Measurements from ENCODE around the gene CDAN1.
"Not testable (repeated sequence)": the region's sequence is repeated elsewhere in the genome, so short reads cannot be mapped to it uniquely, and the experiment has no call there.

CDAN1 gene

DNA sequence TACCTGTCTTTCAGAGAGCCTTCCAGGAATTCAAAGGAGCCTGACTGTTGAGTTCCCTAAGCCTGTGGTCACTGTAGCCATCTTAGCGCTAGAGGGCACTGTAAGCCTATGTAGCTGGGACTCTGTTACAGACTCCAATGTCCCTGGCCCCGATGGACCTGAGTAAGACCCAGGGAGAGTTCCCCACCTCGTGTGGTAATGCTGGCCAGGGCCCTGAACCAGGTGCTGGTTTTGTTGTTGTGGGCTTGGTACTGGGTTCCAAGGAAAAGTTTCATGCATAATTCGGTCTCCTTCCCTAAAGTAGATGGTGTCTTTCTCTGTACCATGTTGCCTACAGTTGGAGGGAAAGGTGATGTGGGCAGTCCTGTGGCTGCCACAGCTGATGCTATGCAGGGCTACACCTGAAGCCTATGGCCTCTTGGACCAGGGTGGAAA is 32.4 kb downstream of the CDAN1 start:
- DNase-seq = peak; percentile 15

DNA sequence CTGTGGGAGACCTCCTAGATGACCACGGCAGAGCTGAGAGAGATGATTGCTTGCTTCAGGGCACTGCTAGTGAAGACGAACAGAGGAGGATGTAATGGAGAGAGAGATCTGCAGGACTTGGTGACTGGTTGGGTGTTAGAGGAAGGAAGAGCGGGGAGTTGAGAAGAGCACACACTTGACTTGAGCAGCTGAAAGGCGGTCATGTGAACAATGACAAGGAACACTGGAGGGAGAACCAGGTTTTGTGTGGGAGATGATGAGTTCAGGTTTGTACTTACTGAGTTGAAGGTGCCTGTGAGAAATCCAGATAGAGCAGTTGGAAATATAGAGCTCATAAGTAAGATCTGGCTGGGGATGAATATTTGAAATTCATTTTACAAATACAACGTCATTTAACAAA is 40.3 kb downstream of the CDAN1 start:
- no peak for DNase-seq

DNA sequence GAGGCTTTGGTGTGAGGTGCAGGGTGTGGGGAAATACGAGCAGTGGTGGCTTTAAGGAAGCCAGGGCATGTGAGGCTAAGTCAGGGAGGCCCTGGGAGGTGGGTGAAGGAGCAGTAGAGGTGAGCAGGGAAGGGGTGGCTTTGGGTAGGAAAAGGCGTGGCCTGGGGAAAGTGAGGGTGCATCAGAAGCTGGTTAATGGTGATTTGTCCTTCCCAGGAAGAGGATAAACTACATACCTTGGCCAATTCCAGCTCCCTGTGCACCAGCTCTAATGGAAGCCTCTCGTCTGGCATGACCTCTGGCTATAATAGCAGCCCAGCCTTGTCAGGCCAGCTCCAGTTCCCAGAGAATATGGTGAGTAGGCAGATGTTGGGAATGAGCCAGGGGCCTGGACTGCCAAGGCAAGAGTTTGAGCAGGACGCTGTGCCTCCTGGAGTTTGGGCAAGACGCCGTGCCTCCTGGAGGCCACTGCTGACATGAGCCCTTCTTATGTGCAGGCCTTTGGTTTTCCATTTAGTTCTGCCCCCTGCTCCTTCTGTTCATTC is 41.3 kb downstream of the CDAN1 start:
- DNase-seq = no peak

DNA sequence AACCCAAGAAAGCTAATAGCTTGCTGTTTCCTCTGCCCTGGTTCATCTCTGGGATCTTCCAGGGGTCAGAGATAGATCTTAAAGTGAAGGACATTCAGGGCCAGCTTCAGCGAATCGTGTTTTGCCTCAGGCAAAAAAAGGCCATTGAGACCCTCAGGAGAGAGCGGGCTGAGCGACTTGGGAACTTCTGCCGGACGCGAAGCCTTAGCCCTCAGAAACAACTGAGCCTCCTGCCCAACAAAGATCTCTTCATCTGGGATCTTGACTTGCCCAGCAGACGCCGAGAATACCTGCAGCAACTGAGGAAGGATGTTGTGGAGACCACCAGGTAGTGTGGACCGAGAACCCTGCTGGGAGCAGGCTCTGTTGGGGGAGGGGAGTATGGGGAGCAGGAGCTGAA is 42.5 kb downstream of the CDAN1 start:
- DNase-seq = no peak

DNA sequence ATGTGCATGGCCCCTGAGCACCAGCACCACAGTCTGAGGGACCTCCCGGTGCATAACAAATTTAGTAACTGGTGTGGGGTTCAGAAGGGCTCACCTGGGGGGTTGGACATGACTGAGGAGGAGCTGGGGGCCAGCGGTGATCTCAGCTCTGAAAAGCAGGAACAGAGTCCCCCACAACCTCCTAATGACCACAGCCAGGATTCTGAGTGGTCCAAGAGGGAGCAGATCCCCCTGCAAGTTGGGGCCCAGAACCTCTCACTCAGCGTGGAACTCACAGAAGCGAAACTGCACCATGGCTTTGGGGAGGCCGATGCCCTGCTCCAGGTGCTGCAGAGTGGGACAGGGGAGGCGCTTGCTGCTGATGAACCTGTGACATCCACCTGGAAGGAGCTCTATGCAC is 43.0 kb downstream of the CDAN1 start:
- DNase-seq = no peak

DNA sequence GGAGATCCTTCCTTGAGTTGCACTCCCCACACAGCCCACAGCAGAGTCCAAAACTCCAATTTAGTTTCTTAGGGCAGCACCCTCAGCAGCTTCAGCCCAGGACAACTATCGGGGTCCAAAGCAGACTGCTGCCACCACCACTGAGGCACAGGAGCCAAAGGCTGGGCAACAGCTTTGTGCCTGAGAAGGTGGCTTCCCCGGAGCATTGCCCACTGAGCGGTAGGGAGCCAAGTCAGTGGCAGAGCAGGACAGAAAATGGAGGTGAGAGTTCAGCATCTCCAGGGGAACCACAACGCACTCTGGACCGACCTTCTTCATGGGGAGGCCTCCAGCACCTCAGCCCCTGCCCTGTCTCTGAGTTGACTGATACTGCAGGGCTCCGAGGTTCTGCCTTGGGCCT is 43.4 kb downstream of the CDAN1 start:
- DNase-seq = no peak

DNA sequence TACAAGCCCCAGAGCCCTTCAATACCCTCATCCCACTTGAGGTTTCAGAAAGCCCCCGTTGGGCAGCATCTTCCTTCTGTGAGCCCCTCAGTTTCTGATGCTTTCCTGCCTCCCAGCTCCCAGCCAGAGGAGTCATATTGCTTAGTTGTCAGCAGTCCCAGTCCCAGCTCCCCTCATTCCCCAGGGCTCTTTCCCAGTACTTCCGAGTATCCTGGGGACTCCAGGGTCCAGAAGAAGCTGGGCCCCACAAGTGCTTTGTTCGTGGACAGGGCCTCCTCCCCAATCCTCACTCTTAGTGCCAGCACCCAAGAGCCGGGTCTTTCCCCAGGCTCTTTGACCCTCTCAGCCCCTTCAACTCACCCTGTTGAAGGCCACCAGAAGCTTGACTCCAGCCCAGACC is 43.9 kb downstream of the CDAN1 start:
- DNase-seq = no peak

DNA sequence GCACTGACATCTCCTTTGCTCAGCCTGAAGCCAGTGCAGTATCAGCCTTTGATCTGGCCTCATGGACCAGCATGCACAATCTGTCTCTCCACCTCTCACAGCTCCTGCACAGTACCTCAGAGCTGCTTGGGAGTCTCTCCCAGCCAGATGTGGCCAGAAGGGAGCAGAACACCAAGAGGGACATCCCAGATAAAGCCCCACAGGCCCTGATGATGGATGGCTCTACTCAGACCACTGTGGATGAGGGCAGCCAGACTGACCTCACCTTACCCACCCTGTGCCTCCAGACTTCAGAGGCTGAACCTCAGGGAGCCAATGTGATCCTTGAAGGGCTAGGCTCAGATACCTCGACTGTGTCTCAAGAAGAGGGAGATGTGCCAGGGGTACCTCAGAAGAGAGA is 44.4 kb downstream of the CDAN1 start:
- DNase-seq = no peak

DNA sequence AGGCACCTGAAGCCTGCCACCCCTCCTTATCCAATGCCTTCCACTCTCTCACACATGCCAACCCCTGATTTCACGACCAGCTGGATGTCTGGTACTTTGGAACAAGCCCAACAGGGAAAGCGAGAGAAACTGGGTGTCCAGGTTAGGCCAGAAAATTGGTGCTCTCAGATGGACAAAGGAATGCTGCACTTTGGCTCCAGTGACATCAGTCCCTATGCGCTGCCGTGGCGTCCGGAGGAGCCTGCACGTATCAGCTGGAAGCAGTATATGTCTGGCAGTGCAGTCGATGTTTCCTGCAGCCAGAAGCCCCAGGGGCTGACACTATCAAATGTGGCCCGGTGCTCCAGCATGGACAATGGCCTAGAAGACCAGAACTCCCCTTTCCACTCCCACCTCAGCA is 45.2 kb downstream of the CDAN1 start:
- DNase-seq = no peak

DNA sequence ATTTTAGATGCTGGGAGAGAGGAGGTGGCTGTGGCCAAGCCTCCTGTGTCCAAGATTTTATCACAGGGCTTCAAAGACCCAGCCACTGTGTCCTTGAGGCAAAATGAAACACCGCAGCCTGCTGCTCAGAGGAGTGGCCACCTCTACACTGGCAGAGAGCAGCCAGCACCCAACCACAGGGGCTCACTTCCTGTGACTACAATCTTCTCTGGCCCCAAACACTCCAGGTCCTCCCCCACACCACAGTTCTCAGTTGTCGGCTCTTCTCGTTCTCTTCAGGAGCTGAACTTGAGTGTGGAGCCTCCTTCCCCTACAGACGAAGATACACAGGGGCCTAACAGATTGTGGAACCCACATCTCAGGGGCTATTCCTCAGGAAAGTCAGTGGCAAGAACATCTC is 45.6 kb downstream of the CDAN1 start:
- no peak for DNase-seq

DNA sequence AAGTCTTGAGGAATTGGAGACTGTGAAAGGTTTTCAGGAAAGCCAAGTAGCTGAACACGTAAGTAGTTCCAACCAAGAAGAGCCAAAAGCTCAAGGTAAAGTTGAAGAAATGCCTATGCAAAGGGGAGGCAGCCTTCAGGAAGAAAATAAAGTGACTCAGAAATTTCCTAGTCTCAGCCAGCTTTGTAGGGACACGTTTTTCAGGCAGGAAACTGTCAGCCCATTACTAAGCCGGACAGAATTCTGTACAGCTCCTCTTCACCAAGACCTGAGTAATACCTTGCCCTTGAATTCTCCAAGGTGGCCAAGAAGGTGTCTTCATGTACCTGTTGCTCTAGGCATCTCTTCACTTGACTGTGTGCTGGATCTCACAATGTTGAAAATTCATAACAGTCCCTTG is 48.6 kb downstream of the CDAN1 start:
- DNase-seq = no peak

DNA sequence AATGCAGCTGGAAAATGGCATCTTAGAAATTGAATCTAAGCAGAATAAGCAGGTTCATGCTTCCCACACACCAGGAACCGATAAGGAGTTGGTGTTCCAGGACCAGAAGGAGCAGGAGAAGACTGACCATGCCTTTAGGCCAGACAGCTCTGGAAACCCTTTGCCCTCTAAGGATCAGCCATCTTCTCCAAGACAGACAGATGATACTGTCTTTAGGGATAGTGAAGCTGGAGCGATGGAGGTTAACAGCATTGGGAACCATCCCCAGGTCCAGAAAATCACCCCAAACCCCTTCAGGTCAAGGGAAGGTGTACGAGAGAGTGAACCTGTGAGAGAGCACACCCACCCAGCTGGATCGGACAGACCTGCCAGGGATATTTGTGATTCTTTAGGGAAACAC is 49.2 kb downstream of the CDAN1 start:
- no peak for DNase-seq

DNA sequence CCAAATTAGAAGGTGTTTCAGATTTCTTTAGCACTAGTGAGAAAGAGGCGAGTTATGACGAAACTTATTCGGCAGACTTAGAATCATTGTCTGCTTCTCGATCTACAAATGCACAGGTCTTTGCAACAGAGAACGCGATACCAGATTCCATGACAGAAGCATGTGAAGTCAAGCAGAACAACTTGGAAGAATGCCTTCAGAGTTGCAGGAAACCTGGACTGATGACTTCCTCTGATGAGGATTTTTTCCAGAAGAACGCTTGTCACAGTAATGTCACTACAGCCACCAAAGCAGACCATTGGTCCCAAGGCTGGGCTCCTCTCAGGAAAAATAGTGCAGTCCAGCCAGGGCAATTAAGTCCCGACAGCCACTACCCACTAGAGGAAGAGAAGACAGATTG is 50.6 kb downstream of the CDAN1 start:
- DNase-seq = no peak

DNA sequence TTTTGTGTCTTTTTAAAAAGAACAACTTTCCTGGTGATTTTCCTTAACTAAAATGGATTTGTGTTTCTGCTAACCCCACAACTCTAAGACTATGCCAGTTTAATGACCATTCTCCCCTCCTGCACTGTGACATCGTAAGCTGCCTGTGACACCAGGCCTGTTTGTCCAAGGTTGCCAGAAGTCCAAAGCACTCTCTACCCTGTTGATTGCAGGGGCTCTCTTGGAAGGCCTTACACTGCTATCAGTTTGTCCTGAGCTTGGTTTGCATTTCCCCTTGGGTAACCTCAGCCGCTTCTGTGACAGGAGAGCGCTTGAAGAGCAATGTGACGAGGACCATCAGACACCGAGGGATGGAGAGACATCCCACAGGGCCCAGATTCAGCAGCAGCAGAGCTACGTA is 55.8 kb downstream of the CDAN1 start:
- DNase-seq = no peak

DNA sequence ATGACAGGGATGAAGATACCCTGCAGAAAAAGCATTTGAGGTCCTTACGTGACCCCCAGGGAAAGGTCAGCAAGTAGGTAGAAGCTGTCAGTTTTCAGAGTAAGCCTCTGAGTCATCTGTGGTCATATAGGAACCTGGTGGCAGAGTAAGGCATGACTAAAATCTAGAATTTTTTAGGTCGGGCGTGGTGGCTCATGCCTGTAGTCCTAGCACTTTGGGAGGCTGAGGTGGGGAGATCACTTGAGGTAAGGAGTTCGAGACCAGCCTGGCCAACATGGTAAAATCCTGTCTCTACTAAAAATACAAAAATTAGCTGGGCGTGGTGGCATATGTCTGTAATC is 56.8 kb downstream of the CDAN1 start:
- DNase-seq = not testable (repeated sequence)

DNA sequence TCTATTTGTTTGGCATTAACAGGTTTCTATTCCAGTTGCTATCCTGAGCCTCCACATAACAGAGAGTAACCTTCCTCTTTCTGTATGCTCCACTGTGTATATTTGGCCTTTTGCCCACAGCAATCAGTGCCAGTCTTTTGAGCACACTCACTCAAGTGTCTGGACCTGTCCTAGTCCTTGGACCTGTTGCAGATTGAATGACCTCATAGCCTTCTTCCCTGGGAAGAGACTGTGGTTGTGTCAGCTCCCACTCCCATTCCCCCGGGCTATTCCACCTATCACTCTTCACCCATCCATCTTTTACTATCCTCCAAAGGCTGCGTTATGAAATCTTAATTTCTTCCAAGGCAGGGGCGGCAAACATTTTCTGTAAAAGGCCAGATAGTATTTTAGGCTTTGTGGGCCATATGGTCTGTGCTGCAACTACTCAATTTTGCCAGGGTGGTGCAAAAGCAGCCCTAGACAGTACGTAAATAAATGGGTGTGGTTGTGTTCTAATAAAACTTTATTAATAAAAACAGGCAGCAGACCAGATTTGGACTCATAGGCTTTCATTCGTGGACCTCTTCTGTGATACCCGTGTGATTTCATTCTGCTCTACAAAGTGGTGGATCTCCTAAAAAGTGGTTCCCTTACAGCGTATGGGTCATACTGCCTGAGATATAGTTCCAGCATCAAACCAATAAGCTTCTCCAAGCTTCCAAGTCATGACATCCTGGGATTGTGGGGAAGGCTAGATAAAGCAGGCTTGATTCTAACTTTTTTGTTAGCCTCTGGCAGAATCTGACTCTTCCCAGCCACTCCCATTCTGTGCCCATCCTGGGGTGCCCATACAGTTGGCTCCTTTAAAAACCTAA is 57.4 kb downstream of the CDAN1 start:
- DNase-seq = no peak

DNA sequence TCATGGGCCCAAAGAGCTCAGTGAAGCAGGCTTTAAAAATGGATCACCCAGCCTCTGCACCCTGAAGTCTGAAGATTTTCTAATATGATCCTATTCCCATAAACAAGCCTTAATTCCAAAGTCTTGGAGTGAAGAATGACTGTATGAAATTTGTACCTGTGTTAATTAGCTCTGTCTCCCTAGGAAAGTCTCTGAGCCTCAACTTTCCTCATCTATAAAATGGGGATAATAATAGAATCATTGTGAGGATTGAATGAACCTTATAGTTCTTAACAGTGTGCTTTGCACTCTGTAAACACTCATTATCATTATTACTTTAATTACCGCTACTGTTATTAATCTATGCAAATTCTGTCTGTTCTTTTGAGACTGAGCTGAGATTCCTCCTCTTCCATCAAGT is 61.9 kb downstream of the CDAN1 start:
- DNase-seq = no peak

DNA sequence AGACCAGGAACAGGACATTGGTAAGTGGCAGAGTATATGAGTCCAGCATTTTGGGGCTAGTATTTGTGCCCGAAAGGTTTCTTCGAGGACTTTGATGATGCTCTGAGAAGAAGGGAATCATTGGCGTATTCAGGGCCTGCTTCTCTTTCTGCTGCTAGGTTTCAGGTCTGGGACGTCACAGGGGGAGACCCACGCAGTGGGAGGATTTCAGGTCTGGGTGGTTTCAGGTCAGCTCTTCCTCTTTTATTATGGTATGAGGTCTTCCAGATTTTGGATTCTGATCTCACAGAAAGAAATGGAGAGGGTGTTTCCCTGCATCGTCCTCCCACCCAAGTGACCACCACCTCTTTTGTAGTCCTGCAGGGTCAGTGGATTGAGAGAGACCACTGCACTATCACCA is 62.5 kb downstream of the CDAN1 start:
- DNase-seq = no peak

Measured in NCI-H1694 treated with DMSO at 0.1 percent for 48 hours (cell line).